GM12878 (cell line): ENCODE data around the gene FRAS1. TPM values are rescaled to one million over a fixed set of nuclear protein-coding genes. Genes with fewer than 3 reads are reported as not detected.

ENCODE experiments used
- ATAC-seq: fragments of 200-7000 bp; cut with Tn5 transposase; 3 replicates; pipeline ENCODE4 v1.9.1; 2020; ENCODE audit warnings: mild to moderate bottlenecking, moderate library complexity
- BruUV-seq: library from RNA; stranded (reverse); fragments of 400-500 nt; replicated peaks from 2 replicates; lab custom pipeline; 2021; lab: Mats Ljungman, UMichigan
- CTCF ChIA-PET: fragments of 300-600 bp; sonication (Branson Sonifier 250); formaldehyde crosslinking; extraction: SDS; loops from one replicate; lab custom pipeline; 2021; ENCODE audit warnings: inconsistent platforms; lab: Yijun Ruan, JAX
- POLR2A ChIA-PET: fragments of 350-600 bp; formaldehyde crosslinking; extraction: SDS; loops from one replicate; lab custom pipeline; 2021; ENCODE audit warnings: inconsistent platforms; lab: Charles Lee
- RAD21 ChIA-PET: fragments of 300-600 bp; sonication (Branson Sonifier 250); formaldehyde crosslinking; loops from one replicate; lab custom pipeline; 2023; ENCODE audit warnings: antibody characterized with exemption; ENCODE audit not compliant: unreplicated experiment; lab: Charles Lee
- SMC1A ChIA-PET: fragments of 300-600 bp; sonication (Branson Sonifier 250); formaldehyde crosslinking; loops from one replicate; lab custom pipeline; 2023; ENCODE audit not compliant: unreplicated experiment, uncharacterized antibody; lab: Charles Lee
- DNase-seq: peaks from one replicate; pipeline ENCODE4 v3.0.0-alpha.2; 2011; ENCODE audit warnings: low read depth, low spot score
- FAIRE-seq: peaks from 3 replicates; lab custom pipeline; 2011; peaks lifted over from hg19 to GRCh38; lab: Jason Lieb, UNC
- H2AFZ ChIP-seq: 2 replicates; pipeline ENCODE4 v1.6.0; 2011; ENCODE audit warnings: low read depth, low read length, control low read depth; ENCODE audit not compliant: control insufficient read depth
- H3K27ac ChIP-seq: 2 replicates; pipeline ENCODE4 v1.5.1; 2011; ENCODE audit warnings: control low read depth; ENCODE audit not compliant: control insufficient read depth, insufficient read depth
- H3K27me3 ChIP-seq, 2 experiments: replicated peaks in 1 of 2; 2 replicates each; pipeline versions ENCODE4 v1.6.0 to v1.6.1; 2011; ENCODE audit warnings: low read length in 1 of 2; ENCODE audit not compliant: control insufficient read depth in 2 of 2, insufficient read depth in 2 of 2
- H3K36me3 ChIP-seq, 2 experiments: 2 replicates each; pipeline ENCODE4 v1.5.1; 2011; ENCODE audit warnings: low read length in 1 of 2; ENCODE audit not compliant: control insufficient read depth in 2 of 2, insufficient read depth in 2 of 2
- H3K4me1 ChIP-seq: 2 replicates; pipeline ENCODE4 v1.6.1; 2011; ENCODE audit warnings: mild to moderate bottlenecking, low read length, moderate library complexity, mixed read lengths; ENCODE audit not compliant: control insufficient read depth, insufficient read depth
- H3K4me2 ChIP-seq: 2 replicates; pipeline ENCODE4 v1.6.0; 2011; ENCODE audit warnings: control low read depth; ENCODE audit not compliant: control insufficient read depth, insufficient read depth
- H3K4me3 ChIP-seq: fragments of 200-600 bp; sonication (generic); 2 replicates; pipeline ENCODE4 v1.5.1; 2016
- H3K79me2 ChIP-seq: 2 replicates; pipeline ENCODE4 v1.6.0; 2011; ENCODE audit warnings: low read length; ENCODE audit not compliant: control insufficient read depth, insufficient read depth
- H3K9ac ChIP-seq: 2 replicates; pipeline ENCODE4 v1.8.0; 2011; ENCODE audit warnings: low read length, control low read depth, mixed read lengths; ENCODE audit not compliant: control insufficient read depth, insufficient read depth
- H3K9me3 ChIP-seq: replicated peaks from 3 replicates; pipeline ENCODE4 v1.5.1; 2011; ENCODE audit warnings: mild to moderate bottlenecking, low read length; ENCODE audit not compliant: control insufficient read depth, insufficient read depth
- H4K20me1 ChIP-seq: 2 replicates; pipeline ENCODE4 v1.6.0; 2011; ENCODE audit not compliant: control insufficient read depth, insufficient read depth
- ESRRA ChIP-seq: IDR thresholded peaks from 2 replicates; pipeline ENCODE4 v1.6.1; 2012; ENCODE audit warnings: mild to moderate bottlenecking, low read length, improper control_type of control experiment
- KLF5 ChIP-seq: fragments of 450-650 bp; IDR thresholded peaks from 2 replicates; pipeline ENCODE4 v1.6.1; 2014; ENCODE audit warnings: mild to moderate bottlenecking; ENCODE audit not compliant: partially characterized antibody
- MEF2B ChIP-seq: fragments of 450-650 bp; IDR thresholded peaks from 2 replicates; pipeline ENCODE4 v1.6.1; 2018; ENCODE audit warnings: mild to moderate bottlenecking, moderate library complexity; ENCODE audit not compliant: partially characterized antibody, poor library complexity, severe bottlenecking
- NFYA ChIP-seq: IDR thresholded peaks from 2 replicates; pipeline ENCODE4 v1.6.1; 2011; ENCODE audit warnings: low read depth, mild to moderate bottlenecking, low read length, improper control_type of control experiment, borderline replicate concordance
- PAX8 ChIP-seq: fragments of 450-650 bp; IDR thresholded peaks from 2 replicates; pipeline ENCODE4 v1.6.1; 2017; ENCODE audit warnings: mild to moderate bottlenecking, moderate library complexity
- TCF3 ChIP-seq: IDR thresholded peaks from 2 replicates; pipeline ENCODE4 v1.6.1; 2012; ENCODE audit warnings: low read depth, mild to moderate bottlenecking, low read length, borderline replicate concordance; ENCODE audit not compliant: insufficient read depth
- ZNF217 ChIP-seq: fragments of 450-650 bp; IDR thresholded peaks from 2 replicates; pipeline ENCODE4 v1.6.1; 2017; ENCODE audit warnings: antibody characterized with exemption, mild to moderate bottlenecking
- ZNF24 ChIP-seq: fragments of 450-650 bp; IDR thresholded peaks from 2 replicates; pipeline ENCODE4 v1.6.1; 2017; ENCODE audit warnings: antibody characterized with exemption, mild to moderate bottlenecking
- ZNF592 ChIP-seq: fragments of 450-650 bp; IDR thresholded peaks from 2 replicates; pipeline ENCODE4 v1.6.1; 2017; ENCODE audit warnings: mild to moderate bottlenecking, moderate library complexity
- WGBS: methylation state at CpG from one replicate; pipeline ENCODE4 v1.1.6; 2016; ENCODE audit warnings: low lambda C conversion rate; ENCODE audit not compliant: insufficient replicate concordance, insufficient coverage; ENCODE audit errors: missing lambda C conversion rate; 5-methylcytosine and 5-hydroxymethylcytosine counted together
- in situ Hi-C: fragments of 300-500 bp; cut with MboI; formaldehyde crosslinking; loops from 9 replicates; pipeline ENCODE4 v1.14.3; 2018; ENCODE audit warnings: mixed read lengths
- intact Hi-C: fragments of 100-400 bp; cut with micrococcal nuclease; formaldehyde crosslinking; loops from one replicate; pipeline ENCODE4 v1.14.2; 2022; ENCODE audit not compliant: unreplicated experiment
- polyA plus RNA-seq, 11 experiments: library from polyadenylated mRNA; depleted of rRNA in 4 of 11; unstranded in 6 of 11; stranded (reverse) in 5 of 11; fragments of >200 nt; fragmentation: Nextera tagmentation in 4 of 11; fragmentation: Illumina TruSeq in 1 of 11; extraction: Ambion mirVana in 4 of 11; extraction: Trizol in 1 of 11; gene quantifications; 1 replicate in 1 of 11; 2 replicates in 10 of 11; pipeline versions ENCODE4 v1.2.1 to v1.2.3, GENCODE V29; 2011 to 2016; ENCODE audit warnings: inconsistent platforms in 2 of 11, missing spikeins in 2 of 11, low read depth in 1 of 11
- total RNA-seq, 4 experiments: library from RNA; depleted of rRNA in 3 of 4; stranded (reverse); fragments of >200 nt in 3 of 4; fragmentation: Illumina TruSeq in 1 of 4; extraction: Trizol in 1 of 4; gene quantifications; 2 replicates each; pipeline versions ENCODE4 v1.2.1 to v1.2.3, GENCODE V29; 2013 to 2021

Gene FRAS1
- total and polyA plus RNA-seq, 10 of the 15 experiments (the other 5 are each of a cell fraction or from before 2014, with no cell fraction given): 0.08 to 11.7 (median 0.20) TPM

GRCh38 chr4:78168029-78168428, 110.9 kb downstream of the FRAS1 start:
- Histone ChIP-seq H3K4me3 (no peak overlapping the region), H3K27me3 (no peaks in the 10 kb centered on the region), H3K36me3 (no peaks in the 10 kb centered on the region), H3K27ac (no peak overlapping the region)
- no peak for DNase-seq
- TF ChIP-seq MEF2B (peak; percentile 69), ZNF24 (no peak)
- TF ChIP-seq, all 136 proteins: peak for 1
- WGBS: 31% methylated on average over 3 of the region's 3 CpGs
- no peaks in the 10 kb centered on the region for H3K79me2 ChIP-seq
- no peak for FAIRE-seq
- no peaks in the 10 kb centered on the region for H3K4me1 ChIP-seq
- in situ Hi-C loops: no loop called here
- no peaks in the 10 kb centered on the region for H4K20me1 ChIP-seq
- no peak overlapping the region for H2AFZ ChIP-seq
- peak; percentile 68 for ATAC-seq
- intact Hi-C loops: no loop called here
- ChIA-PET SMC1A (interaction anchor here (0.6 to 6.3 kb wide), 15 partner anchors 10 to 364 kb away, joined by 3 to 76 read pairs (median 4); partner anchors contain the start of gene FRAS1), RAD21 (interaction anchor here (0.8 to 2.3 kb wide), 13 partner anchors 12 to 130 kb away, joined by 3 to 14 read pairs (median 4); no protein-coding TSS in a partner anchor), CTCF (interaction anchor here (0.7 to 1.8 kb wide), 10 partner anchors 9 to 303 kb away, joined by 3 to 6 read pairs (median 4); no protein-coding TSS in a partner anchor), POLR2A (interaction anchor here (1.4 to 2.0 kb wide), 2 partner anchors 18 to 20 kb away, joined by 3 to 9 read pairs; no protein-coding TSS in a partner anchor)
- H3K9me3 ChIP-seq: no peaks in the 10 kb centered on the region
- H3K4me2 ChIP-seq: no peak overlapping the region
- BruUV-seq: no TSS peak
- H3K9ac ChIP-seq: no peak overlapping the region

GRCh38 chr4:78169728-78170127, 112.6 kb downstream of the FRAS1 start:
- WGBS: 44% methylated on average over 1 of the region's 1 CpG
- no peak for TF ChIP-seq TCF3
- TF ChIP-seq KLF5: no peak
- TF ChIP-seq ZNF592: no peak
- no peak for TF ChIP-seq ZNF217
- TF ChIP-seq PAX8: no peak
- TF ChIP-seq NFYA: no peak
- TF ChIP-seq ESRRA: no peak

More at GRCh38 chr4:78169728-78170127, 112.6 kb downstream of the FRAS1 start:
- CTCF ChIA-PET: interaction anchor here (0.9 to 4.6 kb wide), 3 partner anchors 14 to 110 kb away, joined by 3 to 30 read pairs (median 29); no protein-coding TSS in a partner anchor
- no peak overlapping the region for H3K9ac ChIP-seq
- H4K20me1 ChIP-seq: no peaks in the 10 kb centered on the region
- no peak overlapping the region for H3K4me3 ChIP-seq
- POLR2A ChIA-PET: interaction anchor here (0.9 kb wide), 1 partner anchor 19 kb away, joined by 3 read pairs; no protein-coding TSS in a partner anchor
- H3K9me3 ChIP-seq: no peaks in the 10 kb centered on the region
- H3K79me2 ChIP-seq: no peaks in the 10 kb centered on the region
- in situ Hi-C loops (no loop called here), intact Hi-C loops (no loop called here)
- no peak overlapping the region for H3K27ac ChIP-seq
- no peak overlapping the region for H2AFZ ChIP-seq
- no peaks in the 10 kb centered on the region for H3K4me1 ChIP-seq
- no peaks in the 10 kb centered on the region for H3K36me3 ChIP-seq
- BruUV-seq: no TSS peak
- no peak for FAIRE-seq
- ATAC-seq: no peak
- RAD21 ChIA-PET: interaction anchor here (1.5 to 3.9 kb wide), 5 partner anchors 16 to 109 kb away, joined by 3 to 40 read pairs (median 9); no protein-coding TSS in a partner anchor
- H3K27me3 ChIP-seq: no peaks in the 10 kb centered on the region
- no peak overlapping the region for H3K4me2 ChIP-seq
- SMC1A ChIA-PET: interaction anchor here (0.7 to 6.3 kb wide), 14 partner anchors 8 to 127 kb away, joined by 3 to 76 read pairs (median 4); no protein-coding TSS in a partner anchor
- DNase-seq: no peak
